Raji (cell line): ENCODE measurements around the gene ARHGAP4.

ENCODE experiments used
- POLR2A ChIP-seq: IDR thresholded peaks from 2 replicates; pipeline ENCODE4 v1.6.1; 2011; ENCODE audit warnings: low read depth, low read length, control low read depth; ENCODE audit not compliant: insufficient read depth

ARHGAP4 gene

GRCh38 chrX:153888344-153888743 lies 37.7 kb downstream of the ARHGAP4 start:
- TF ChIP-seq POLR2A: no peak

GRCh38 chrX:153887385-153887784 lies 38.7 kb downstream of the ARHGAP4 start:
- TF ChIP-seq POLR2A: no peak

GRCh38 chrX:153886915-153887314 lies 39.1 kb downstream of the ARHGAP4 start:
- no peak for TF ChIP-seq POLR2A

- no peak for TF ChIP-seq POLR2A
These were observed 39.8 kb downstream of the ARHGAP4 start, which contains the start of gene L1CAM for GRCh38 chrX:153885968-153886903. Gene L1CAM, minus strand, starts transcription at chrX:153886173. Its CDS starts 10,337 bp downstream, at chrX:153875836.

GRCh38 chrX:153885208-153885787 lies 40.8 kb downstream of the ARHGAP4 start:
- TF ChIP-seq POLR2A: no peak

GRCh38 chrX:153884590-153884989 lies 41.5 kb downstream of the ARHGAP4 start:
- TF ChIP-seq POLR2A: no peak

GRCh38 chrX:153884136-153884535 lies 41.9 kb downstream of the ARHGAP4 start:
- TF ChIP-seq POLR2A: no peak

GRCh38 chrX:153883163-153883843 lies 42.8 kb downstream of the ARHGAP4 start:
- no peak for TF ChIP-seq POLR2A

GRCh38 chrX:153882557-153882956 lies 43.5 kb downstream of the ARHGAP4 start:
- TF ChIP-seq POLR2A: no peak

- TF ChIP-seq POLR2A: no peak
These were observed 44.0 kb downstream of the ARHGAP4 start for GRCh38 chrX:153882086-153882498.

GRCh38 chrX:153881281-153881680 lies 44.8 kb downstream of the ARHGAP4 start:
- TF ChIP-seq POLR2A: no peak

- no peak for TF ChIP-seq POLR2A
These were observed 45.6 kb downstream of the ARHGAP4 start for GRCh38 chrX:153880440-153880815.

- no peak for TF ChIP-seq POLR2A
These were observed 46.2 kb downstream of the ARHGAP4 start for GRCh38 chrX:153879741-153880439.

- TF ChIP-seq POLR2A: no peak
These were observed 47.0 kb downstream of the ARHGAP4 start for GRCh38 chrX:153878969-153879653.
